NCI-H69 (cell line): ENCODE results near the gene SLC22A3.
"Not testable (repeated sequence)": the region's sequence is repeated elsewhere in the genome, so short reads cannot be mapped to it uniquely, and the experiment has no call there.

Experiments used
- DNase-seq: peaks from one replicate; lab custom pipeline; 2025; lab: John Stamatoyannopoulos, UW

SLC22A3 gene

DNA sequence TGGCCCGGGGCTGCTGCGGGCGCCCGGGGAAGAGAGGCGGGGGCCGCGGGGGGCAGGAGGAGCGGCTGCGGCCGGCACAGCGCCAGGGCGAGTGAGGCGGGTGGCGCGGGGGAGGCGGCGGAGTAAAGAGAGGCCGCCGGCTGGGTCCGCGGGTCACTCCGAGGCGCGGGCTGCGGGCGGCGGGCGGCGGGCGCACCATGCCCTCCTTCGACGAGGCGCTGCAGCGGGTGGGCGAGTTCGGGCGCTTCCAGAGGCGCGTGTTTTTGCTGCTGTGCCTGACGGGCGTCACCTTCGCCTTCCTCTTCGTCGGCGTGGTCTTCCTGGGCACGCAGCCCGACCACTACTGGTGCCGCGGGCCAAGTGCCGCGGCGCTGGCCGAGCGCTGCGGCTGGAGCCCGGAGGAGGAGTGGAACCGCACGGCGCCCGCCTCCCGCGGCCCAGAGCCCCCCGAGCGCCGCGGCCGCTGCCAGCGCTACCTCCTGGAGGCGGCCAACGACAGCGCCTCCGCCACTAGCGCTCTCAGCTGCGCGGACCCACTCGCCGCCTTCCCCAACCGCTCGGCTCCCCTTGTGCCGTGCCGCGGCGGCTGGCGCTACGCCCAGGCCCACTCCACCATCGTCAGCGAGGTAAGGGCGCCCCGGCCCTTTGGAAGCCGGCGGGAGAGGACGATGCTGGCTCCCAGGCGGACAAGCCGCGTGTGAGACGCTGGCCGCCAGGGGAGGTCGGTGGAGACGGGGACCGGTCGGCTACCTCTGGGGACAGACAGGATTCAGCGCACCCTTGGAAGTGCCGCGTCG, at the start of gene SLC22A3:
Gene SLC22A3 (plus strand): TSS at position 156 of the 797 bp plus-strand sequence. CDS start 42 bp downstream, at position 198.
- no peak for DNase-seq

DNA sequence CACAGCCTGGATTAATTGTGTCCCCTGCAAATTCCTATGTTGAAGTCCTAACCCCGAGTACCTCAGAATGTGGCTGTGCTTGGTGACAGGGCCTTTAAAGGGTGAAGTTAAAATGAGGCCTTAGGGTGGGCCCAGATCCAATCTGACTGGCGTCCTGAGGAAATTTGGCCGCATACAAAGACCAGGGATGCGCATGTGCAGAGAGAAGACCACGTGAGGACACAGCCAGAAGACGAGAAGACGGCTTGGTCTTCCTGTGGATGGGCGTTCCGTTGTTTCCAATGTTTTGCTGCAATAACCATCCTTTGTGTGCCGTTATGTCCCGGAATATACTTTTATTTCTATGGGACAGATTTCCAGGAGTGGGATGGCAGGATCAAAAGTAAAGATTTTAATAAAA, 48.6 kb upstream of the SLC22A3 start:
- DNase-seq = no peak

GRCh38 chr6:160300076-160300695, 48.0 kb upstream of the SLC22A3 start:
- no peak for DNase-seq

DNA sequence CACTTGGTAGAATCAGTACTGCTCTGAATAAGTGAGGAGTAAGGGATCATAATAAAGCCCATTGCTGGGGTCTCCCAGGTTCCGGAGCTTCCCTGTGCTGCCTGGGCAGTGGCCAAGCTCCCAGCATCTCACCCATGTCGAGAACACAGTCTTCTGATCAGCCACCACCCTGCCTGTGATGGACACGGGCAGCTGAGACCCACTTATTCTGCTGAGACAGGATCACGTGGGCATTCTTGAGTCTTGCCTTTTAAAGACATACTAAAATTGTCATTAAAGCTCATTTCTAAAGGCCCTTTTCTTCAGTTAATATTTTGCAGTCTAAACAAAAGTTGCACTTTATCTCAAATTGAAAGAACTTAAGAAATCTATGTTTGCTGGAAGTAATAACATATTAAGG, 46.8 kb upstream of the SLC22A3 start:
- no peak for DNase-seq

DNA sequence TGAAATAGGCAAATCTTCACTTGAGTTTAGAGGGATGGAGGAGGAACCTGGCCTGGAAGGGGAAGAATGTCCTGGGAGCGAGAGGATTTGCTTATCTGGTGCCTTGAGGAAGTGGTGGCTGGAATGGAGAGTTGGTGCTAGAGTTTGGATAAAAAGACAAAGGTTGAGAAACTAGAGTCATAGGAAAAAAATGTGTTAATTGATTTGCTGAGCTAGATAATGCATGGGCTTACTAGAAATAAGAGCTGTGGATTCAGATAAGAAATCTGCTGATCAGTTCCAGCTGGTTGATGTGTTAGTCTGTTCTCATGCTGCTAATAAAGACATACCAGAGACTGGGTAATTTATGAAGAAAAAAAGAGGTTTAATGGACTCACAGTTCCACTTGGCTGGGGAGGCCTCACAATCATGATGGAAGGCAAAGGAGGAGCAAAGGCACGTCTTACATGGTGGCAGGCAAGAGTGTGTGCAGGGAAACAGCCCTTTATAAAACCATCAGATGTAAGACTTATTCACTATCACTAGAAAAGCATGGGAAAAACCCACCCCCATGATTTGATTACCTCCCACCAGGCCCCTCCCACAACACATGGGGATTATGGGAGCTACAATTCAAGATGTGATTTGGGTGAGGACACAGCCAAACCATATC, 45.6 kb upstream of the SLC22A3 start:
- not testable (repeated sequence) for DNase-seq

DNA sequence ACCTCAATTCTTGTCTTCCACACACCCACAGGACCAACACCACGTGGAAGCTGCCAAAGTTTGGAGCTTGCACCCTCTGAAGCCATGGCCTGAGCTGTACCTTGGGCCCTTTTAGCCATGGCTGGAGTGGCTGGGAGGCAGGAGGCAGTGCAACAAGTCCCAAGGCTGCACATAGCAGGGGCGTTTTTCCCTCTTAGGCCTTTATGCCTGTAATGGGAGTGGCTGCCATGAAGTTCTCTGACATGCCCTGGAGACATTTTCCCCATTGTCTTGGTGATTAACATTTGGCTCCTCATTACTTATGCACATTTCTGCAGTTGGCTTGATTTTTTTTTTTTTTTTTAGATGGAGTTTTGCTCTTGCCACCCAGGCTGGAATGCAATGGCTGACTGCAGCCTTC, 44.4 kb upstream of the SLC22A3 start:
- no peak for DNase-seq

GRCh38 chr6:160305926-160306713, 42.1 kb upstream of the SLC22A3 start:
- DNase-seq = no peak

DNA sequence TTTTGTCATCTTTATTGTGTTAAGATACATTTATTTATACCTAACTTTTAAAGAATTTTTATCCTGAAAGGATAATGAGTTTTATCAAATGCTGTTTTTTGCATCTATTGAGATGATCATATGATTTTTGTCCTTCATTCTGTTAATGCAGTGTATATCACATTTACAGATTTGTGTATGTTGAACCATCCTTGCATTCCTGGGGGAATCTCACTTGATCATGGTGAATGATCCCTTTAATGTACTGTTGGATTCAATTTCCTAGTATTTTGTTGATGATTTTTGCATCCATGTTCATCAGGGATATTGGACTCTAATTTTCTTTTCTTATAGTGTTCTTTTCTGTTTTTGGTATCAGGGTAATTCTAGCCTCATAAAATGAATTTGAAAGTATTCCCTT, 38.5 kb upstream of the SLC22A3 start:
- no peak for DNase-seq

GRCh38 chr6:160312900-160313299, 35.3 kb upstream of the SLC22A3 start:
- no peak for DNase-seq

- DNase-seq = no peak
Measured at GRCh38 chr6:160315310-160315709, 32.9 kb upstream of the SLC22A3 start.

- DNase-seq = no peak
Measured at GRCh38 chr6:160316261-160316660, 31.9 kb upstream of the SLC22A3 start.

GRCh38 chr6:160319246-160319645, 28.9 kb upstream of the SLC22A3 start:
- DNase-seq = no peak

- DNase-seq = no peak
Measured at GRCh38 chr6:160321729-160322505, 26.3 kb upstream of the SLC22A3 start.

DNA sequence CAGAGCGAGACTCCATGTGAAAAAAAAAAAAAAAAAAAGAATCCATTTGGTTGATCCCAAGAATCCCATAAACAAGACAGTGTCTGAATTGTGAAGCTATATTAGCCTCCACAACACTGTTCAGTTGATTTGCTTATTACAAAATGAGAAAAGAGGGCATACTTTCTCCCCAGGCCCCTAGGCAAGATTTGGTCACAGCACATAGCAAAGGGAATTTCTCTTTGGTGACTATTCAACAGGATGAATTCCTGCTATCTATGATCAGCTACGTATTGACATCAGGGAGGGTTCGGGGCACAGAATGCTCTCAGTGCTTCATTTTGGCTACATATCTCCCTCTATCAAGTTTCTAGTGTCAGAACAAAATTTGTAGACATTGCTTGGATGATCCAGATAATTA, 20.2 kb upstream of the SLC22A3 start:
- no peak for DNase-seq

DNA sequence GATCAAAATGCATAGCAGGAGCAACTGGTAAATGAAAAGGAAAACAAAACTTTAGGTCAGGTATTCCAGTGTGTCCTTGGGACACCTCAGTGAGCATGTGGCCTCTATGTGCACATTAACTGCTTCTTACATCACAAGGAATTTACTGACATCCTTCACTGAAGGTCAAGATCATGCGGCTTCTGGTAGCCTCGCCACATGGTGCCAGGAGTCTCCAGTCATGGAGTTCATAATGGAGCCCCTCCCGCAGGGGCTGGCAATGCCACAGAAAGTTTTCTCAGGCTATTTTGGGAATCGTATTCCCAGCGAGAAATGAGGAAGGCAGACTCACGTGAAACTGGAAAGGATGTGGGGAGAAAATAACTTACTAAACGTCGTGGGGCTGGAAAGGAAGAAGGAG, 19.7 kb upstream of the SLC22A3 start:
- DNase-seq = no peak

DNA sequence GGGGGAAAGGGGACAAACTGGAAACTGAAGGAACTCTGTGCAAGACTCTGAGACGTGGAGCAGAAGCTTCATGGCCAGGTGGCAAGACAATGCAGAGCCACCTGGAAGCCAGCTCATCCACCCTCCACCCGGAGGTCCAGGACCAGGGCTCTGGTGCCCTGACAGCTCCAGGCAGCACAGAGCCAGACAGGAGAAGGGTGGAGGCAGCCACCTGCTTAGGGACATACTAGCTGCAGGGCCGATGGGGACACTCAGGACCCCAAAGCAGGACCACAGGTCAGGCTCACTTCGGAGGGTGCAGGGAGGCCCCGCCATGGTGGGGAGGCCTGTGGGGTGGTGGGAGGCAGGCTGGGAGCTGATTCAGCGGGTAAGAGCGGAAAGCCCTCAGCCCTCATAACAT, 19.0 kb upstream of the SLC22A3 start:
- DNase-seq = no peak

DNA sequence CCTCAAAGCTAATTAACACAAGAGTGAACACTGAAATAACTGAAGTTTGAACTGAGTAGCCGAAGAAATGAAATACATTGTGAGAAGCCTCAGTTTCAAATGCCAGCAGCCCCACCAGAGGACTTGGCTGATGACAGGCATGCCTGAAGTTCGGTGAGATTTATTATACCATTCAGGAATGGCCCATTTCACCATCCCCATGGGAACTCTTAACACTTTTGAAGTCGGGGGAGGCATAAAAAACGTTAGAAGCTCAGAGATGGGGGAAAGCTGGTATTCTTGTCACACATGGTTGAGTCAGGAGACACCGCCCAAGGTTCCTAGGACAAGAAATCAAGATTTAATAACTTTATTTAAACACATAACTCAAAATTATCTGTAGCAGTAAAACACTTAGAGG, 17.6 kb upstream of the SLC22A3 start:
- DNase-seq = no peak

- DNase-seq = no peak
Measured at GRCh38 chr6:160331204-160331603, 17.0 kb upstream of the SLC22A3 start.

- DNase-seq = no peak
Measured at GRCh38 chr6:160331753-160332152, 16.4 kb upstream of the SLC22A3 start.

- DNase-seq = no peak
Measured at GRCh38 chr6:160333101-160333500, 15.1 kb upstream of the SLC22A3 start.

DNA sequence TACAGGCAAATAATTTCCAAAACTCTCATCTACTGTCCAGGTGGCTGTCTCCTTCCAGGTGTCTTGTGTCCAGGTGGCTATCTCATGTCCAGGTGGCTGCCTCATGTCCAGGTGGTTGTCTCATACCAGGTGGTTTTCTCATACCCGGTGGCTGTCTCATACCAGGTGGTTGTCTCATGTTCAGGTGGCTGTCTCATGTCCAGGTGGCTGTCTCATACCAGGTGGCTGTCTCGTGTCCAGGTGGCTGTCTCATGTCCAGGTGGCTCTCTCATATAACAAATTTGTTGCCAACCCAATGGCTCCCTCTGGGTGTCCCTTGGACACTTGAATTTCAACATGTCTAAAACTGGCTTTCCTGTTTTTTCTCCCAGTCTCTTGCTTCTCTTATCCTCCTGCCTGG, 14.3 kb upstream of the SLC22A3 start:
- no peak for DNase-seq

- no peak for DNase-seq
Measured at GRCh38 chr6:160336200-160336599, 12.0 kb upstream of the SLC22A3 start.
